Ecto neural progenitor cell (in vitro differentiated cells): ENCODE measurements around the gene MYH11.
"Not testable (repeated sequence)": the region's sequence is repeated elsewhere in the genome, so short reads cannot be mapped to it uniquely, and the experiment has no call there.

ENCODE experiments used
- DNase-seq: peaks from one replicate; pipeline ENCODE4 v3.0.0-alpha.2; 2018; ENCODE audit warnings: low spot score

The MYH11 gene

DNA sequence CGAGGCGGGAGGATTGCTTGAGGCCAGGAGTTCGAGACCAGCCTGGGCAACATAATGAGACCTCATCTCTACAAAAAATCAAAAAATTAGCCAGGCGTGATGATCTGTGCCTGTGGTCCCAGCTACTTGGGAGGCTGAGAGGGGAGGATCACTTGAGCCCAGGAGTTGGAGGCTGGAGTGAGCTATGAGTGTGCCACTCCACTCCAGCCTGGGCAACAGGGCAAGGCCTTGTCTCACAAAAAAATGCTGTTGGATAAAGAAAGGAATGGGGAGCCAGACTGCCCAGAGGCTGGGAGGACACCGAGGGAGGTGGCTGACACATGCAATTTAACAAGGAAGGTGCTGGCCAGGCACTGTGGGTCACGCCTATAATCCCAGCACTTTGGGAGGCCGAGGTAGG lies 47.5 kb downstream of the MYH11 start:
- DNase-seq: not testable (repeated sequence)

- DNase-seq: no peak
Observed at GRCh38 chr16:15808071-15808470, 48.8 kb downstream of the MYH11 start.

DNA sequence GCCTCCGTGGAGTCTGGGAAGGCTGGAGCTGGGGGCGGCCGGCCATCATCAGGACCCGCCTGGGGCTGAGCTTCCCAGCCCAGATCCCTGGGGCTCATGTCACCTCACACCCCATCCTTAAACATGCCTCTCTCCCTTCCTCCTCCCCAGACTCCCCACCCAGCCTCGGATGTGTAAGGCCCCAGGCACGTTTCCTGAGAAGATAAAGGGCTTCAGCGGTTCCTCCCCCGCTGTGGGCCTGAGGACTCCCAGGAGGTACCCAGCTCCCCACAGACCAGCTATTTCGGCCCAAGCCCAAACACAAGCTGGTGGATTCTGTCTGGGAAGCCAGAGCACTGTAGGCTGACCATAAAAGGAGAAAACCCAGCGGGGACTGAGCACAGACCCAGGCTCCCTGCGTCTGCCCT lies 49.2 kb downstream of the MYH11 start:
- DNase-seq: peak; percentile 51

GRCh38 chr16:15803618-15804017 lies 53.2 kb downstream of the MYH11 start:
- DNase-seq: no peak

GRCh38 chr16:15799851-15800495 lies 56.9 kb downstream of the MYH11 start:
- DNase-seq: no peak

GRCh38 chr16:15798671-15799070 lies 58.2 kb downstream of the MYH11 start:
- DNase-seq: no peak

- DNase-seq: no peak
Observed at GRCh38 chr16:15796885-15797284, 59.9 kb downstream of the MYH11 start.

DNA sequence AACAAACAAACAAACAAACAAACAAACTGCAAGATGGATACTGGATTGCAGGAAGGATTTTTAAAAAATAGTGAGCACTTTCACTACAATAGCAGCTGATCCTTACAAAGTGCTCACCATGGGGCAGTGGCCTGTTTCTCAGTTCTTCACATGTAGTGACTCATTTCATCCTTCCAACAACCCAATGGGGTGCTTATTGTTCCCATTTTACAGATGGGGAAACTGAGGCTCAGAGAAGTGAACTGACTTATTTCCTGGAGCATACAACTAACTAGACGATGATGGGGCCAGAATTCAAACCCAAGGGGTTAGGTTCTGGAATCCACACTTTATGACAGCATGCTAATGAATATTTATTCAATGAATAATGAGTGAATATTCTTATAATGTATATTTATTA lies 61.2 kb downstream of the MYH11 start:
- no peak for DNase-seq

GRCh38 chr16:15792563-15792971 lies 64.3 kb downstream of the MYH11 start:
- DNase-seq: no peak

GRCh38 chr16:15790458-15790857 lies 66.4 kb downstream of the MYH11 start:
- no peak for DNase-seq

- DNase-seq: not testable (repeated sequence)
Observed at GRCh38 chr16:15789816-15790215, 67.0 kb downstream of the MYH11 start.

GRCh38 chr16:15788846-15789239 lies 68.0 kb downstream of the MYH11 start:
- DNase-seq: no peak

- no peak for DNase-seq
Observed at GRCh38 chr16:15786501-15786900, 70.3 kb downstream of the MYH11 start.

- DNase-seq: no peak
Observed at GRCh38 chr16:15785386-15786059, 71.3 kb downstream of the MYH11 start.

DNA sequence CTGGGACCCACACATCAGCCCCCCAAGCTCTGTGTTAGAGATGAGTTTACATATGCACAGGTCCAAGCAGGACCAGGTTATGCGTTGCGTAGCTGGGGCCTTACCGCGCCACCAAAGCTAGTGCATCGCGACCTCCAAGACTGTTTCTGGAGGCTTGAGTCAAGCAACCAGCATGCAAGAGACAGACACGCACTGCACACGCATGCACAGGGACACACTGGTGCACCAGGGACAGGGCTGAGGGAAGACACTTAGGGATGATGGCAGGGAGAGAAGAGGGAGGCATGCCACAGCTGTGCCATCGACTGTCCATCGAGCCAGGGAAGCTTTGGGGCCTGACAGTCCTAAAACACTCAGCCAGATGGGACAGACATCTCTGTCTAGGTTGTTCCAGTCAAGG lies 72.8 kb downstream of the MYH11 start:
- DNase-seq: no peak

DNA sequence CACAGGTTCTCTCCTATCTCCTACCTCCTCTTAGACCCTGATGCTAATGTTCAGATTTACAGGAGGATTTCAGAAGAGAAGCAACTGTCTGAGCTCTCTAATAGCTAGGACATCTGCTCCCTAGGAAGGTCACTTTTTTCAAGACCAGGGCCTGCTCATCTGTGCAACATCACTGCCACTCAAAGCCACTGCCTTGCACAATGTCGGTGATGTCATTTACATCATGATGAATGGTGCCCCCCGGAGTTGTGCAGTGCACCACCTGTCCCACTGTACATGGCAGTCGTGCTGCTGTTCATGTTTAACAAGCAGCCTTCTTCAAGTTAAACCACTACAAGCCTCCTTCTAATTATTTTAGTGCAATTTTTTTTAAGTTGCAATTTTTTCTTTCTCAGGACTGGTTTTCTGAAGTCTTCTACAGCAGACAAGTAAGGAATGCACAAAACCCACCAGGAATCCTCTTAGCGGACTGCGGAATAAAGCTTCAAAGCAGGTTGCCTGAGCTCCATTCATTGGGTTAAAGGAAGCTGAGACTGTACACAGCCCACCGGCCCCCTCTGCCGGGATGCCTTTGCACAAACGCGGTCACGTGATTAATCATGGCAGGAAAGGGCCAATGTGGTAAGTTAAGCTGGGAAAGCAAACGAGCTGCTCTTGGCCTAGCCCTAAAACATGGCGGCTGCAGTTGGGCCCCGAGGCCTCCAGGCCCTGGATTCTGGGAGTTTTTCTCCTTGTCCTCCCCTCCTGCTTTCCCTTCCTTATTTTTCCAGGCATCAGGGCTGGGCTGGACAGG lies 74.1 kb downstream of the MYH11 start:
- DNase-seq: peak; percentile 62

DNA sequence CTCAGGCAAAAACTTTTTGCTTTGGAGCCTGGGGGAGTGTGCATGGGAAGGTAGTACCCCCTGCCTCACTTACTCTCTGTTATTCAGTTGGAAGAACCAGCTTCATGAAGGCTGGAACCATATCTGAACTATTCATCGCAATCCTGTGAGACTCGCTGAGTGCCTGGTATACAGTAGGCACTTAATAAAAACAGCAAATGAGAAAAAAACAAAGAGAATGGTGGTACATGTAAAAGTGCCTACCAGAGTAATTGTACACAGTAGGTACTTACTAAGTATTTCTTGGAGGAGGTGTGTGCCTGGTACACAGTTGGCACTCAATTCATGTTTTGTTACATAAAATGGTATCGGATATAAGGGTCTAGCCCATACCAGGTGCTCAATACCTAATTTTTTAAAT lies 75.2 kb downstream of the MYH11 start:
- DNase-seq: no peak

GRCh38 chr16:15780805-15781204 lies 76.0 kb downstream of the MYH11 start:
- DNase-seq: no peak

DNA sequence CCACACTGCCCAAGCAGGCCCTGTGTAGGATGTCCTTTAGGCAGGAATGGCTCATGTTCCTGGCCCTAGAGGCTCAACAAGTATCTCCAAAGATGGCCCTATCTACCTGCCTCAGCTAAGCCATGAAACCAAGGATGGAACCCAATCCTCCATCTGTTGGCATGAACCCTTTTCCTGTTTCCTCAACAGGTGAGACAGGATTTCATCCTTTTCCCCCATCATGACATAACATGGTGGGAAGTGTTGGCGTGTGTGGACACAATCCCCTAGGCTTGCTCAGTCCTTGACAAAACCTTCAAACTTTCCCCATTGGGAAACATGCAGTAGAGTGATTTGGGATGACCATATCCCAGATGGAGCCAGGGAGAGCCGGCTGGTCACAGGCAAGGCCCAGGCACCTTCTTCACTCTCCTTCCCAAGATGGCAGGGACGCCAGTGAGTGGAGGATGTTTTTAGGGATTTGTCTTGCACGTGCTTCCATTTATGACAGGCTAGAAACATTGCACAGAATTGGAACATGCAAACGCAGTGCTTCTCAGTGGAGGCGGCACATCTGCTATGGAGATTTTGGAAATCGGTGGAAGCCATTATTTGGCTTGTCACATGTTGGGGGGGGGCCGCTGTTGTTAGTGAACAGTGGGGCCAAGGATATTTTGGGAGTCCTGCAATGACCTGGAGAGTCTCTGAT lies 77.0 kb downstream of the MYH11 start:
- no peak for DNase-seq

GRCh38 chr16:15778999-15779614 lies 77.7 kb downstream of the MYH11 start:
- DNase-seq: no peak

GRCh38 chr16:15778204-15778743 lies 78.6 kb downstream of the MYH11 start:
- DNase-seq: no peak
